Measurements from ENCODE around the gene CHSY1. TPM values are rescaled to one million over a fixed set of nuclear protein-coding genes. Genes with fewer than 3 reads are reported as not detected.

Gene CHSY1
- total RNA-seq, 1 experiment from 2014 or later, result 82.3 TPM

DNA sequence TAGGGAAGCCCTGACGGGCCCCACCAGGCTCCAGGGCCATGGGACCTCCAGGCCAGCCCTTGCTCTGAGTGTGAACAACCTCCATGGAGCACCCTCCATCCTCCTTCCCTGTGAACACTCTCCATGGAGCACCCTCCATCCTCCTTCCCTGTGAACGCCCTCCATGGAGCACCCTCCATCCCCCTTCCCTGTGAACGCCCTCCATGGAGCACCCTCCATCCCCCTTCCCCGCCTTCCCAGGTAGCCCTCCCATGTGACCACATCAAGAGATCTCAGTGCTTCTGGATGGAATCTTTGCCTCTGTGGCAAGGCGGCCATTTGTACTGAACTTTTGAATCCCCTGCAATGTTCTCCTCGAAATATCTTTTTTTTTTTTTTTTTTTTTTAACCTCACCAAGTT is 66.5 kb downstream of the CHSY1 start:
- Histone ChIP-seq H3K9me3 (replicated peaks) (no peaks in the 10 kb centered on the region), H3K4me1 (peaks cover 47% of the 10 kb centered on the region), H3K27me3 (no peaks in the 10 kb centered on the region), H3K36me3 (peaks cover 23% of the 10 kb centered on the region), H3K4me3 (no peak overlapping the region), H3K27ac (no peak overlapping the region)
- no peak for DNase-seq

DNA sequence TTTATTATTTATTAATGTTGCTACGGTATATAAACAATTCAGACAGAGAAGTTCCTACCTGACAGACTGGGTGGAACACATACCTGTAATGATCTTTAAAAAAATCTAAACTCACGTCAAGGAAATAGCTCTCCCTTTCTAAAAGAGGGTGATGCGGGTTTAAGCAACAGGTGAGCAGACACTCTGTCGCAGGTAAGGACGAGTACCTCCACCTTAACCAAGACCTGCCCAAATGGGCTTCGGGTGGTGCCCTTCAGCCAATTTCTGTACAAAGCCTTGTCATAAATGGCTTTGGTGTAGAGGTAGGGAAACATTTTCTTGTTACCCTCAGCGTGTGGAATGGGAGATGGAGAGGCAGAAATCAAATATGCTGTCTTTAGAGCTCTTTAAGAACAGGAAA is 67.0 kb downstream of the CHSY1 start:
- peaks cover 42% of the 10 kb centered on the region for H3K4me1 ChIP-seq
- H3K4me3 ChIP-seq, result no peak overlapping the region
- H3K27me3 ChIP-seq, result no peaks in the 10 kb centered on the region
- H3K36me3 ChIP-seq, result peaks cover 23% of the 10 kb centered on the region
- DNase-seq, result no peak
- H3K9me3 ChIP-seq (replicated peaks), result no peaks in the 10 kb centered on the region
- H3K27ac ChIP-seq, result no peak overlapping the region; the same call in 1 of the 2 replicates

- no peaks in the 10 kb centered on the region for H3K9me3 ChIP-seq (replicated peaks)
- H3K4me1 ChIP-seq, result peaks cover 33% of the 10 kb centered on the region
- H3K27ac ChIP-seq, result peak overlapping the region; percentile 76
- no peak for DNase-seq
- H3K27me3 ChIP-seq, result no peaks in the 10 kb centered on the region
- H3K36me3 ChIP-seq, result peaks cover 23% of the 10 kb centered on the region
- no peak overlapping the region for H3K4me3 ChIP-seq
Measured at GRCh38 chr15:101183931-101184305, 67.9 kb downstream of the CHSY1 start.

DNA sequence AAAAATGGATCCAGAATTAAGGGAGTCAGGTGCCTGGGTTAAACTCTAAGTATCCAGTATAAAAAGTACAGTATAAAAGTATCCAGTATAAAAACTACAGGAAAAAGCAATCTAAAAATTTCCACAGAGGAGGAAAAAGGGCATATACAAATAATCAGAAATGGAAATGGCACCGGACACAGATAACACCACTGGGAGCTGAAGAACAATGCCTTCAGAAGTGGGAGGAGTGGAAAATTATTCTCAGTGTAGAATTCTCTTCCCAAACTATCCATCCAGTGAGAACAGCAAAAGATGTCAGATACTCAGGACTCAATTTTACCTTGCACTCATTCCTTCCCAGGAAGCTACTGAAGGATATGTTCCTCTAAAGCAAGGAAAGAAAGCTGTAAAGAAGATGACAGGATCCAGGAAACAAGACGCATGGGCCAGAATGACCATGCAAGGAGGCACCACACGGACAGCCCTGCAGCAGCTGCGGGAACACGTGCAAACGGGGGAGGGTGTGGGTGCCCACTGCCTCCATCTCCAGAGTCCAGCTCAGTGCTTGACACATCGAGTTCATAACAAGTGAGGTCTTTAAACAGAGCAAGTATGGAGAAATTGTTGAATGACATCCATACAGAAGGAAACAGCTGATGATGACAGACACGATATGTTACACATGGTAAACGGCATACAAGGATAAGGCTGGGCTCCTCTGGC is 68.5 kb downstream of the CHSY1 start:
- Histone ChIP-seq H3K9me3 (replicated peaks) (no peaks in the 10 kb centered on the region), H3K36me3 (peaks cover 28% of the 10 kb centered on the region), H3K27ac (peak overlapping the region; percentile 76), H3K4me3 (no peak overlapping the region), H3K27me3 (no peaks in the 10 kb centered on the region), H3K4me1 (peaks cover 31% of the 10 kb centered on the region)
- DNase-seq, result peak; percentile 84 to 87

GRCh38 chr15:101182215-101182614 is 69.6 kb downstream of the CHSY1 start:
- Histone ChIP-seq H3K9me3 (replicated peaks) (no peaks in the 10 kb centered on the region), H3K36me3 (peaks cover 40% of the 10 kb centered on the region), H3K27ac (no peak overlapping the region), H3K4me3 (no peak overlapping the region), H3K4me1 (peaks cover 26% of the 10 kb centered on the region), H3K27me3 (no peaks in the 10 kb centered on the region)
- DNase-seq, result no peak

DNA sequence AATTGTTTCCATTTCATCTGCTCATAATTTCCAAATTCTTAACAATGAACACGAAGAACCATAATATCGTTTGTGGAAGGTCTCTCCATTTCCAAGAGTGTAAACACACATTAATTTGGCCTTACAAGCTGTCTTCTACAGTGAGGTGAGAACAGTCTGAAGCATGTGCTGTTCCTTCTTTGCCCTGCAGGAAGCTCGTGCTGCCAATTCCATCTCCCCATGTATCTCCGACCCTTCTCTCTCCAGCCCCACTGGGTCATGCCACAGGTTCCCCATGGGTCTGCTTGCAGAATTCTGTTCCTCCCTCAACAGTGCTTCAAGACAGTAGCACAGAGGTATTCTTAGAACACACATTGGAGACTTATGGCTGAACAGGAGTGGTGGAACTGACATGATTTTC is 70.5 kb downstream of the CHSY1 start:
- peaks cover 17% of the 10 kb centered on the region for H3K4me1 ChIP-seq
- H3K27ac ChIP-seq, result no peak overlapping the region

GRCh38 chr15:101180620-101181307 is 71.1 kb downstream of the CHSY1 start:
- Histone ChIP-seq H3K4me1 (peaks cover 16% of the 10 kb centered on the region), H3K27ac (no peak overlapping the region), H3K27me3 (no peaks in the 10 kb centered on the region), H3K9me3 (replicated peaks) (no peaks in the 10 kb centered on the region), H3K36me3 (peaks cover 52% of the 10 kb centered on the region), H3K4me3 (no peak overlapping the region)
- DNase-seq, result no peak

More for the DNA sequence above, 70.5 kb downstream of the CHSY1 start:
- Histone ChIP-seq H3K4me3 (no peak overlapping the region), H3K27me3 (no peaks in the 10 kb centered on the region), H3K36me3 (peaks cover 48% of the 10 kb centered on the region), H3K9me3 (replicated peaks) (no peaks in the 10 kb centered on the region)
- DNase-seq, result no peak

DNA sequence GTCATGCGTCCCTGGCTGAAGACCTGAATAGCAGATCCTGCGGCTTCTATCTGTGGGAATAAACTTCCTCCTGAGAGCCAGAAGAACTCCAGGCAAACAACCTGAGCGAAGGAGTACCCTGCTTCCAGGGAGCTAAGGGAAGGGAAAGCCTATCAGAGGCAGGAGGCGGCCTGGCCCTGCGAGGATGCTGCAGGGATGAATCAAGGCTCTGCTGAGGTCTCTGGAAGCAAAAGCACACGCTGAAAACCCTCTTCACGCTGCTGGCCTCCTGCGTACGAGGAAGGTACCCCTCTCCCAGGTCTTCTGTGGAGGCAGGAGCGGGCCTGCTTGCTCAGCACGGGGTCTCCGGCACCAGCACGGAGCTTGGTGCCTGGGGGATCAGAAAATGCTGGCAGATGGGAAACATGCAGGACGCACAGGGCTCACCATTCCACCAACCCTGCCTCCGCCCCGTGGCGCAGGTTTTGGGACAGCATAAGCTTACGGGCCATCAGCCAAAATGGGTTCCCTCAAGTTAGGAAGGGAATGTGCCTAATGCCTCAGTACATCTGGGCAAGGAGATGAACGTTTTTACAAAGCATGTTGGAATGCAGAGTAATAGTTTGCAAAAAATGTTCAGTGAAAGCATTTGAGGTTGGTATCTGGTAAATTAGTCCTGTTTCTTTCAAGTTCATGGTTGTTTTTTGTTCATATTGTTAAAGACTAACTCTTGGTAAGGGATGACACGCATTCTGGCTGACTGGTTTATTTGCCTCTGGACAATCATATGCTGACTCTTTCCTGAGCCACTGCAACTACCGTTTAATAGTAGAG is 72.3 kb downstream of the CHSY1 start:
- Histone ChIP-seq H3K4me3 (no peak overlapping the region), H3K9me3 (replicated peaks) (no peaks in the 10 kb centered on the region), H3K4me1 (peaks cover 16% of the 10 kb centered on the region), H3K27ac (peak overlapping the region; percentile 25), H3K36me3 (peaks cover 59% of the 10 kb centered on the region), H3K27me3 (no peaks in the 10 kb centered on the region)
- no peak for DNase-seq

DNA sequence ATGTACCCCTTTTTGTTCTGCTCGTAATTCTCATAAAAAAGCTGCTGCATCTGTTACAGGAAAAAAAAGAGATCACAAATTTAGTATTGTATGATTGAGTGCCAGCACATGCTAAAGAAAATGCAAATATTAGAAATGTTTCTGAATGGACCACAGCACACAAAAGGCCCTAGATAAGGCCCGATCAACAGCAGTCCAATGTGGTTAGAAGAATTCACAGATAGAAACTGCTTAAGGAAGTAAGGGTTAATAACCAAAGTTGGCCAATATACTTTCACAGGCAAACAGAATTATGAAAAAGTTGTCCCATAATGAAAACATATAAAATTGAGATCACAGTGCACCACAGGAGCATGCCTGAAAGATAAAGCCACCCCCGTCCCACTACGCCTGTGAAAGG is 72.9 kb downstream of the CHSY1 start:
- DNase-seq, result no peak
- Histone ChIP-seq H3K4me3 (no peak overlapping the region), H3K36me3 (peaks cover 59% of the 10 kb centered on the region), H3K9me3 (replicated peaks) (no peaks in the 10 kb centered on the region), H3K4me1 (peaks cover 14% of the 10 kb centered on the region), H3K27ac (peak overlapping the region; percentile 25), H3K27me3 (no peaks in the 10 kb centered on the region)

DNA sequence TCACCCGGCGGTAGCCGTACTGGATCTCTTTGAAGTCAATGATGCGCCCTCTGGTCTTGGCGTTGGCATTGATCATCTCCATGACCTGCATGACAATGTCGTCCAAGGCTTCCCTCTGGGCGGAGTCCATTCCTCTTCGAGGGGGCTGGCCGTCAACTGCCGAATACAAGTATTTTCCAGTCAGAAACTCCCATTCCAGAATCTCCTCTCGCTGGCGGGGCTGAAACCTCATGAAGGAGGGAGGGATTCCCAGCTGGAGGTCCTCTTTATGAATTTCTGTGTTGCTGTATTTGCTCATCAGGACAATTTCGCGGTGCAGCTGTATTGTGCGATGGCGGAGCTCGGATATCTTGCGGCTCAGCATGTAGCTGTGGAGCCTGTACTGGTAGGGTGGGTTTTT is 73.4 kb downstream of the CHSY1 start:
- Histone ChIP-seq H3K27ac (peak overlapping the region; percentile 25), H3K9me3 (replicated peaks) (no peaks in the 10 kb centered on the region), H3K36me3 (peaks cover 59% of the 10 kb centered on the region), H3K27me3 (no peaks in the 10 kb centered on the region), H3K4me3 (no peak overlapping the region), H3K4me1 (peaks cover 12% of the 10 kb centered on the region)
- peak; percentile 46 to 64 for DNase-seq

- Histone ChIP-seq H3K4me3 (no peak overlapping the region), H3K27ac (no peak overlapping the region; the same call in 1 of the 2 replicates), H3K36me3 (peaks cover 59% of the 10 kb centered on the region), H3K27me3 (no peaks in the 10 kb centered on the region), H3K9me3 (replicated peaks) (no peaks in the 10 kb centered on the region), H3K4me1 (peaks cover 11% of the 10 kb centered on the region)
- DNase-seq, result no peak
Measured at GRCh38 chr15:101177866-101178265, 74.0 kb downstream of the CHSY1 start.

GRCh38 chr15:101176625-101177024 is 75.2 kb downstream of the CHSY1 start:
- no peak overlapping the region for H3K4me3 ChIP-seq
- H3K9me3 ChIP-seq (replicated peaks), result no peaks in the 10 kb centered on the region
- DNase-seq, result no peak
- peaks cover 46% of the 10 kb centered on the region for H3K36me3 ChIP-seq
- H3K27ac ChIP-seq, result no peak overlapping the region
- H3K27me3 ChIP-seq, result no peaks in the 10 kb centered on the region
- peaks cover 17% of the 10 kb centered on the region for H3K4me1 ChIP-seq

GRCh38 chr15:101175401-101175800 is 76.4 kb downstream of the CHSY1 start:
- H3K4me1 ChIP-seq, result peaks cover 17% of the 10 kb centered on the region
- no peaks in the 10 kb centered on the region for H3K27me3 ChIP-seq
- DNase-seq, result no peak
- peaks cover 36% of the 10 kb centered on the region for H3K36me3 ChIP-seq
- H3K27ac ChIP-seq, result no peak overlapping the region
- no peaks in the 10 kb centered on the region for H3K9me3 ChIP-seq (replicated peaks)
- H3K4me3 ChIP-seq, result no peak overlapping the region

DNA sequence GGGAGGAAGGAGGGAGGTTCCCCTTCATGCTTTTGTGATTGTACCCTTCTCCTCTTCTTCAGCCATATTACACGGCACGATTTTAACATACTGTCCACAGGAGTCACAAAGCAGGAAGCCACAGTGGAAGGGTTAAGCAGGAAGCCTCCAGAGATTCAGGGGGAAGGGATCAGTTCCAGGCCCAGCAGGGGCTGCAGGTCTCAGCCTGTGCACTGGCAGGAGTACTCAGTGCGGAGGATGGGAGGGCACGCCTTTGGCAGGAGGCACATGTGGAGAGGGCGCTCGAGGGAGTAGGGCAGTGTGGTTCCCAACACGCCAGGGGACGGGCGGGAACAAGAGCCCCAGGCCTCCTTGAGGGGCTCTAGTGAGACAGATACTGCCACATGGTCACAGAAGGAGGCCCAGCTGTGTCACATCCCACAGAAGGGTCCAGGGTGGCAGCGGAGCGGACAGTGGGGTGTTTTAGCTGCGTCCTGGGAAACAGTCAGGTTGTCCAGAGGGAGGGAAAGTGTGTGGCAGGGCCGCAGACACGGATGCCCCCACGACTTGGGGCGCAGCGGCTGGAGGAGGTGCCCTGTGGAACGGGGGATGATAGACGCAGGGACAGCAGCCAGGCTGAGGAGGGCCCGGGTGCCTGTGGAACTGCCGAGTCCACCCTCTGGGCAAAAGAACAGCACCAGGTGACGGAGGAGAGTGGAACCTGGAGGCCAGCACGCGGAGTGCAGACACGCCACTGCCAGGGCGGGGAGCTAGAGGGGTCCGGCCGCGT is 77.5 kb downstream of the CHSY1 start:
- Histone ChIP-seq H3K4me3 (no peak overlapping the region), H3K27me3 (no peaks in the 10 kb centered on the region), H3K9me3 (replicated peaks) (no peaks in the 10 kb centered on the region), H3K4me1 (peaks cover 17% of the 10 kb centered on the region), H3K27ac (no peak overlapping the region), H3K36me3 (peaks cover 36% of the 10 kb centered on the region)
- DNase-seq, result no peak

Data from SJCRH30 (cell line).